Fibroblast of villous mesenchyme (primary cell): ENCODE data around the gene SIK2. TPM values are rescaled to one million over a fixed set of nuclear protein-coding genes. Genes with fewer than 3 reads are reported as not detected.
A peak's percentile ranks its signal among the peaks of the same experiment; 100 is the strongest.

Experiments used
- DNase-seq: peaks from one replicate; pipeline ENCODE4 v3.0.0-alpha.2; 2010; ENCODE audit warnings: low read depth
- H3K4me3 ChIP-seq: 2 replicates; pipeline ENCODE4 v1.5.1; 2011; ENCODE audit warnings: low read depth, mild to moderate bottlenecking, low read length
- total RNA-seq: library from RNA; depleted of rRNA; stranded (reverse); fragments of >200 nt; gene quantifications from 2 replicates; pipeline ENCODE4 v1.2.3, GENCODE V29; 2012
- TF ChIP-seq, protein P1 (sequence below): IDR thresholded peaks from 2 replicates; pipeline ENCODE4 v1.5.1; 2012; ENCODE audit warnings: low read depth, mild to moderate bottlenecking, low read length; ENCODE audit not compliant: insufficient read depth

SIK2 gene
- total RNA-seq, 1 donor = 16.0 TPM

- no peak overlapping the region for H3K4me3 ChIP-seq
- no peak for DNase-seq
- TF ChIP-seq, protein P1, sequence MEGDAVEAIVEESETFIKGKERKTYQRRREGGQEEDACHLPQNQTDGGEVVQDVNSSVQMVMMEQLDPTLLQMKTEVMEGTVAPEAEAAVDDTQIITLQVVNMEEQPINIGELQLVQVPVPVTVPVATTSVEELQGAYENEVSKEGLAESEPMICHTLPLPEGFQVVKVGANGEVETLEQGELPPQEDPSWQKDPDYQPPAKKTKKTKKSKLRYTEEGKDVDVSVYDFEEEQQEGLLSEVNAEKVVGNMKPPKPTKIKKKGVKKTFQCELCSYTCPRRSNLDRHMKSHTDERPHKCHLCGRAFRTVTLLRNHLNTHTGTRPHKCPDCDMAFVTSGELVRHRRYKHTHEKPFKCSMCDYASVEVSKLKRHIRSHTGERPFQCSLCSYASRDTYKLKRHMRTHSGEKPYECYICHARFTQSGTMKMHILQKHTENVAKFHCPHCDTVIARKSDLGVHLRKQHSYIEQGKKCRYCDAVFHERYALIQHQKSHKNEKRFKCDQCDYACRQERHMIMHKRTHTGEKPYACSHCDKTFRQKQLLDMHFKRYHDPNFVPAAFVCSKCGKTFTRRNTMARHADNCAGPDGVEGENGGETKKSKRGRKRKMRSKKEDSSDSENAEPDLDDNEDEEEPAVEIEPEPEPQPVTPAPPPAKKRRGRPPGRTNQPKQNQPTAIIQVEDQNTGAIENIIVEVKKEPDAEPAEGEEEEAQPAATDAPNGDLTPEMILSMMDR = no peak
Measured at GRCh38 chr11:111691176-111691575, 88.9 kb downstream of the SIK2 start.

DNA sequence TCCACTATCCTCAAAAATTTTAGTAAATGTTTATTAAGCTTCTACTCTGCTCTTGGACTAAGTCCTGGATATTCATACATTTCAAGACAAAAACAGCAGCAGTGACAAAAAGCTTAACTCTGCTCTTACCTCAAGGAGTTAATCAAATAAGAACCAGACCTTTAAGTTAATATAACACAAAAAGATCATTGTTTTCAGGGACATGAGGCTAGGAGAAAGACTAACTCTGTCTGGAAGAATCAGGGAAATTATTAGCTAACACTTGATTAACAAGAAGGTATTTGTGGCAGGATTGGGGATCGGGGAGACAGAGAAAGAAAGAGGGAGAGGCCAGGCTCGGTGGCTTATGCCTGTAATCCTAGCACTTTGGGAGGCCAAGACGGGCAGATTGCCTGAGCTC, 89.5 kb downstream of the SIK2 start:
- TF ChIP-seq, protein P1 = no peak
- no peak overlapping the region for H3K4me3 ChIP-seq
- no peak for DNase-seq

DNA sequence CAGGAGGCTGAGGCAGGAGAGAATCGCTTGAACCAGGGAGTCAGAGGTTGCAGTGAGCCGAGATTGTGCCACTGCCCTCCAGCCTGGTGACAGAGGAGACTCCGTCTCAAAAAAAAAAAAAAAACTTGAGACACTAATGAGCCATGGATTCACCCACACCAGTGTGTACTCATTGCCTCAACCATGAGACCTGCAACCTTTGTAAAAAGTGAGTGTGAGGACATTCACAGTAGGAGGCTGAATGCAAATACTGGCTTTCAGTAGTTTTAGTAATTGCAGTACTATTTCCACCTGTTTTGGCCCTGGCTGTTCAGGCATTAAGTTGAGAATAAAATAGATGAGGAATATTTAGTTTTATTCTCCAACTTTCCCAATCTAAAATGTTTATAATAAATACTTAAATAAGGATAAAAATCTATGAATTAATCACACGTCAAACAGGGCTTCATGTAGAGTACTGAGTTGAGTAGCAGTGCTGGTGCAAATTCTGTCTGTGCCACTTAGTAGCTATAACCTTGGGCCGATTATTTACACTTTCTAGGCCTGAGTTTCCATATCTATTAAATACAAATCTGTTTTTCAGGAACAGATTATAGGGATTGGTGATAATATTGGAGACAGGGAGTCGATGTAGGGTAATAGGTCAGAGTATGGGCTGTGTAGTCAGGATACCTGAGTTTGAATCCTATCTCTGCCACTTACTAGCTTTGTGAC, 91.1 kb downstream of the SIK2 start:
- DNase-seq = no peak
- TF ChIP-seq, protein P1 = no peak
- no peak overlapping the region for H3K4me3 ChIP-seq

DNA sequence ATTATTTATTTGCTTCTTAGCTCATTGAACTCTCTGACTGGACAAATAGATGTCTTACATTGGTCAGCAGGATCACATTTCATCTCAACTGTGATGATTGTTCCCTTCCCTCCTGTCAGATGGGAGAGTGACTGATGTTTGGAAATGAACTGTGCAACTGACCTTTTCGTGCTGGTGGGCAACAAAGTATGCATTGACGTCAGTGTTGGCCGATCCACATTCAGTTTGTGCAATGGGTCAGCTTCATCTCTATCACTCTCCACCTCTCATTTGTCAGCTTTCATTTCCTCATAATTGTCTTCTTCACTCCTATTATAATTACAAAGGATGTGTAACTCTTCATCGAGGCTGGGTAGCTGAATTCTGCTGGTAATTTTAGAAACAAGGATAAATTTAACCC, 92.6 kb downstream of the SIK2 start:
- DNase-seq = peak; percentile 82
- no peak overlapping the region for H3K4me3 ChIP-seq
- TF ChIP-seq, protein P1 = no peak

GRCh38 chr11:111696556-111696955, 94.3 kb downstream of the SIK2 start:
- TF ChIP-seq, protein P1 = no peak
- no peak overlapping the region for H3K4me3 ChIP-seq
- peak; percentile 44 for DNase-seq

GRCh38 chr11:111697933-111698371, 95.7 kb downstream of the SIK2 start:
- no peak for DNase-seq

More at GRCh38 chr11:111697933-111698371, 95.7 kb downstream of the SIK2 start:
- H3K4me3 ChIP-seq = no peak overlapping the region
- TF ChIP-seq, protein P1 = no peak
